Esophagus muscularis mucosa (tissue), 3 donors: ENCODE results near the gene GFOD1.

Experiments used
- CTCF ChIP-seq, 3 experiments: fragments of 200-600 bp in 2 of 3; fragments of 450-650 bp in 1 of 3; sonication (generic) in 2 of 3; IDR thresholded peaks; one replicate each; pipeline ENCODE4 v1.5.1; 2017 to 2019; ENCODE audit warnings: antibody characterized with exemption in 3 of 3, mild to moderate bottlenecking in 2 of 3, moderate library complexity in 1 of 3
- POLR2A ChIP-seq: fragments of 450-650 bp; IDR thresholded peaks from one replicate; pipeline ENCODE4 v1.6.1; 2017; ENCODE audit warnings: antibody characterized with exemption, moderate library complexity, mild to moderate bottlenecking, low read depth

GRCh38 chr6:13495818-13496217, 8.4 kb upstream of the GFOD1 start:
- TF ChIP-seq CTCF (IDR thresholded peaks at IDR 0.05) (no peak), POLR2A (no peak)
